HepG2 (cell line): ENCODE data around the gene PRMT2. TPM values are rescaled to one million over a fixed set of nuclear protein-coding genes. Genes with fewer than 3 reads are reported as not detected.

Source experiments
- ARNT ChIP-seq: fragments of 450-650 bp; IDR thresholded peaks from 2 replicates; pipeline ENCODE4 v1.6.1; 2017
- CHD2 ChIP-seq: IDR thresholded peaks from 2 replicates; pipeline ENCODE4 v1.6.1; 2011; ENCODE audit warnings: low read depth, low read length, improper control_type of control experiment
- ETS1 ChIP-seq: sonication (generic); formaldehyde crosslinking; IDR thresholded peaks from 2 replicates; pipeline ENCODE4 v1.4.0; 2020; ENCODE audit warnings: missing genetic modification reagents
- GFI1 ChIP-seq: sonication (generic); formaldehyde crosslinking; IDR thresholded peaks from 2 replicates; pipeline ENCODE4 v1.5.0; 2020; ENCODE audit warnings: missing genetic modification reagents, mild to moderate bottlenecking, borderline replicate concordance
- IKZF5 ChIP-seq: IDR thresholded peaks from 2 replicates; pipeline ENCODE4 v1.6.1; 2018; ENCODE audit warnings: missing genetic modification reagents, mild to moderate bottlenecking, missing compliant biosample characterization
- LBX2 ChIP-seq: sonication (generic); formaldehyde crosslinking; IDR thresholded peaks from 2 replicates; pipeline ENCODE4 v1.5.0; 2020; ENCODE audit warnings: missing genetic modification reagents, mild to moderate bottlenecking, borderline replicate concordance
- MBD4 ChIP-seq: IDR thresholded peaks from 2 replicates; pipeline ENCODE4 v1.6.1; 2012; ENCODE audit warnings: low read length, inconsistent platforms, borderline replicate concordance
- NFE2L1 ChIP-seq: sonication (generic); formaldehyde crosslinking; IDR thresholded peaks from 2 replicates; pipeline ENCODE4 v1.4.0; 2020; ENCODE audit warnings: missing genetic modification reagents, mild to moderate bottlenecking, borderline replicate concordance
- REL ChIP-seq: sonication (generic); formaldehyde crosslinking; conservative IDR thresholded peaks from 2 replicates; pipeline ENCODE4 v1.8.0; 2022; ENCODE audit warnings: mild to moderate bottlenecking, missing genetic modification reagents, moderate library complexity
- RFX1 ChIP-seq: fragments of 450-650 bp; IDR thresholded peaks from 2 replicates; pipeline ENCODE4 v1.6.1; 2017
- SNRNP70 ChIP-seq: fragments of 200-400 bp; formaldehyde crosslinking; IDR thresholded peaks from 2 replicates; pipeline ENCODE4 v1.6.1; 2017; ENCODE audit warnings: mild to moderate bottlenecking, low read depth, low read length, moderate library complexity
- SP1 ChIP-seq, 2 experiments: fragments of 450-650 bp in 1 of 2; sonication (generic) in 1 of 2; formaldehyde crosslinking in 1 of 2; IDR thresholded peaks; 2 replicates each; pipeline versions ENCODE4 v1.4.0 to v1.6.1; 2016 to 2020; ENCODE audit warnings: missing genetic modification reagents in 1 of 2
- SP4 ChIP-seq: sonication (generic); formaldehyde crosslinking; IDR thresholded peaks from 2 replicates; pipeline ENCODE4 v1.8.1; 2023; ENCODE audit warnings: mild to moderate bottlenecking, missing genetic modification reagents
- SRSF1 ChIP-seq: fragments of 200-400 bp; formaldehyde crosslinking; optimal IDR thresholded peaks from 2 replicates; pipeline ENCODE3; 2017; ENCODE audit warnings: mild to moderate bottlenecking, low read depth, low read length, moderate library complexity
- SRSF4 ChIP-seq: fragments of 200-400 bp; formaldehyde crosslinking; IDR thresholded peaks from one replicate; pipeline ENCODE4 v1.6.1; 2018; ENCODE audit warnings: mild to moderate bottlenecking, low read depth, low read length, moderate library complexity; ENCODE audit not compliant: poor library complexity, severe bottlenecking
- TAF1 ChIP-seq: sonication (generic); formaldehyde crosslinking; IDR thresholded peaks from 2 replicates; pipeline ENCODE4 v1.4.0; 2020; ENCODE audit warnings: missing genetic modification reagents
- ZFP82 ChIP-seq: sonication (generic); formaldehyde crosslinking; IDR thresholded peaks from 2 replicates; pipeline ENCODE4 v1.5.1; 2020; ENCODE audit warnings: mild to moderate bottlenecking, missing genetic modification reagents, borderline replicate concordance
- ZNF362 ChIP-seq: sonication (generic); formaldehyde crosslinking; IDR thresholded peaks from 2 replicates; pipeline ENCODE4 v1.4.0; 2020; ENCODE audit warnings: missing genetic modification reagents, mild to moderate bottlenecking, borderline replicate concordance
- ZNF639 ChIP-seq: conservative IDR thresholded peaks from 2 replicates; pipeline ENCODE4 v1.6.1; 2018; ENCODE audit warnings: missing genetic modification reagents
- ZNF660 ChIP-seq: sonication (generic); formaldehyde crosslinking; IDR thresholded peaks from 2 replicates; pipeline ENCODE4 v1.5.1; 2020; ENCODE audit warnings: mild to moderate bottlenecking, low read depth, missing genetic modification reagents, borderline replicate concordance
- ZNF7 ChIP-seq: IDR thresholded peaks from 2 replicates; pipeline ENCODE4 v1.6.1; 2016; ENCODE audit warnings: missing biosample characterization, missing genetic modification reagents
- ZNF761 ChIP-seq: sonication (generic); formaldehyde crosslinking; conservative IDR thresholded peaks from 2 replicates; pipeline ENCODE4 v1.4.0; 2020; ENCODE audit warnings: mild to moderate bottlenecking, missing genetic modification reagents
- ZNF780A ChIP-seq: sonication (generic); formaldehyde crosslinking; IDR thresholded peaks from 2 replicates; pipeline ENCODE4 v1.8.0; 2022; ENCODE audit warnings: mild to moderate bottlenecking, missing genetic modification reagents, moderate library complexity
- ZNF841 ChIP-seq: sonication (generic); formaldehyde crosslinking; IDR thresholded peaks from 2 replicates; pipeline ENCODE4 v1.8.1; 2023; ENCODE audit warnings: missing genetic modification reagents, borderline replicate concordance
- ZNF883 ChIP-seq: sonication (generic); formaldehyde crosslinking; IDR thresholded peaks from 2 replicates; pipeline ENCODE4 v1.5.1; 2020; ENCODE audit warnings: mild to moderate bottlenecking, missing genetic modification reagents; ENCODE audit errors: not compliant biosample characterization
- ZZZ3 ChIP-seq: sonication (generic); formaldehyde crosslinking; IDR thresholded peaks from 2 replicates; pipeline ENCODE4 v1.4.0; 2020; ENCODE audit warnings: missing genetic modification reagents, mild to moderate bottlenecking, borderline replicate concordance
- polyA plus RNA-seq, 8 experiments: library from polyadenylated mRNA; depleted of rRNA in 3 of 8; stranded (reverse) in 7 of 8; unstranded in 1 of 8; fragments of >200 nt; fragmentation: Illumina TruSeq in 4 of 8; extraction: Trizol in 4 of 8; gene quantifications; 2 replicates each; pipeline versions ENCODE4 v1.2.1 to v1.2.3, GENCODE V29; 2011 to 2016; ENCODE audit warnings: low read depth in 4 of 8, missing spikeins in 1 of 8, mixed read lengths in 1 of 8; ENCODE audit not compliant: insufficient read depth in 1 of 8
- total RNA-seq, 5 experiments: library from RNA; depleted of rRNA; stranded (reverse); fragments of >200 nt; fragmentation: Illumina TruSeq; extraction: Trizol; gene quantifications; 2 replicates each; pipeline ENCODE4 v1.2.3, GENCODE V29; 2016; ENCODE audit warnings: low read depth in 1 of 5

PRMT2 gene
- total and polyA plus RNA-seq, 2 of the 13 experiments (the other 11 are each of a cell fraction or from before 2014, with no cell fraction given) = 54.4 to 78.8 TPM

GRCh38 chr21:46667741-46668380 is 32.4 kb downstream of the PRMT2 start (continued):
- TF ChIP-seq ZFP82 (CRISPR knock-in tag) = no peak
- no peak for TF ChIP-seq ZNF7 (CRISPR knock-in tag)
- no peak for TF ChIP-seq SP4 (CRISPR knock-in tag)
- TF ChIP-seq IKZF5 (CRISPR knock-in tag) = peak; percentile 3; the same call in 1 of the 2 replicates
- no peak for TF ChIP-seq ZNF780A (CRISPR knock-in tag)
- TF ChIP-seq NFE2L1 = no peak
- no peak for TF ChIP-seq ZNF660 (CRISPR knock-in tag)
- no peak for TF ChIP-seq ZNF362 (CRISPR knock-in tag)
- TF ChIP-seq SP1 (IDR thresholded peaks at IDR 0.05) = no peak
- no peak for TF ChIP-seq SP1 (CRISPR knock-in tag; IDR thresholded peaks at IDR 0.05)
- TF ChIP-seq ZNF841 (CRISPR knock-in tag) = no peak
- no peak for TF ChIP-seq SRSF4
- TF ChIP-seq ZZZ3 (CRISPR knock-in tag) = 0 out of 2 replicates have a peak, but pooled peaks have one; percentile 46
- no peak; the same call in 1 of the 2 replicates for TF ChIP-seq TAF1 (CRISPR knock-in tag)
- no peak for TF ChIP-seq ARNT
- TF ChIP-seq ZNF883 (CRISPR knock-in tag) = peak; percentile 27
- no peak for TF ChIP-seq GFI1 (CRISPR knock-in tag)
- no peak for TF ChIP-seq REL (CRISPR knock-in tag)
- no peak for TF ChIP-seq RFX1
- no peak for TF ChIP-seq SRSF1
- TF ChIP-seq MBD4 = no peak
- no peak for TF ChIP-seq LBX2 (CRISPR knock-in tag)
- TF ChIP-seq ZNF761 = no peak
- TF ChIP-seq ZNF639 (CRISPR knock-in tag) = no peak; the same call in 1 of the 2 replicates
- no peak for TF ChIP-seq SNRNP70
- no peak for TF ChIP-seq CHD2
- no peak for TF ChIP-seq ETS1 (CRISPR knock-in tag)
